SU-DHL-6 (cell line): ENCODE data around the gene RPIA.

ENCODE experiments used
- H2AFZ ChIP-seq: fragments of 200-600 bp; sonication (generic); 2 replicates; pipeline ENCODE4 v1.6.1; 2014; ENCODE audit warnings: low read depth, mild to moderate bottlenecking, moderate library complexity, mixed read lengths, antibody characterized with exemption, low read length; ENCODE audit not compliant: severe bottlenecking
- H3F3A ChIP-seq: fragments of 200-600 bp; shearing (Covaris generic); 2 replicates; pipeline ENCODE4 v1.6.0; 2016; ENCODE audit warnings: antibody characterized with exemption, mild to moderate bottlenecking; ENCODE audit not compliant: insufficient read depth
- H3K27ac ChIP-seq: fragments of 200-600 bp; sonication (generic); 2 replicates; pipeline ENCODE4 v1.5.1; 2016; ENCODE audit warnings: low read depth, mild to moderate bottlenecking, low read length, moderate library complexity, mixed read lengths
- H3K27me3 ChIP-seq: fragments of 200-600 bp; sonication (generic), shearing (Covaris generic); 2 replicates; pipeline ENCODE4 v1.6.0; 2014; ENCODE audit warnings: mild to moderate bottlenecking, low read length
- H3K36me3 ChIP-seq: fragments of 200-600 bp; sonication (generic); 2 replicates; pipeline ENCODE4 v1.6.1; 2014; ENCODE audit warnings: mild to moderate bottlenecking, low read length, mixed read lengths
- H3K4me2 ChIP-seq: fragments of 300-600, 200-600 bp; shearing (Covaris generic), sonication (generic); 2 replicates; pipeline ENCODE4 v1.6.0; 2014; ENCODE audit warnings: low read length, low read depth, mild to moderate bottlenecking; ENCODE audit not compliant: poor library complexity, severe bottlenecking
- H3K4me3 ChIP-seq: fragments of 200-600 bp; sonication (generic); 2 replicates; pipeline ENCODE4 v1.5.1; 2014; ENCODE audit warnings: antibody characterized with exemption, low read length, mild to moderate bottlenecking, mixed read lengths; ENCODE audit not compliant: insufficient read depth, poor library complexity, severe bottlenecking
- H3K79me2 ChIP-seq: fragments of 200-600 bp; sonication (generic); 2 replicates; pipeline ENCODE4 v1.6.1; 2014; ENCODE audit warnings: mild to moderate bottlenecking, low read length, moderate library complexity; ENCODE audit not compliant: insufficient read depth
- H3K9ac ChIP-seq: fragments of 200-600 bp; sonication (generic); 2 replicates; pipeline ENCODE4 v1.7.0; 2014; ENCODE audit warnings: mild to moderate bottlenecking, low read length
- H3K9me2 ChIP-seq: fragments of 200-600 bp; sonication (generic); replicated peaks from 2 replicates; pipeline ENCODE4 v1.6.1; 2014; ENCODE audit warnings: low read length; ENCODE audit not compliant: insufficient read depth
- H3K9me3 ChIP-seq: fragments of 200-600 bp; sonication (generic); 2 replicates; pipeline ENCODE4 v1.6.1; 2014; ENCODE audit warnings: low read length, mixed read lengths; ENCODE audit not compliant: insufficient read depth
- H4K20me1 ChIP-seq: fragments of 200-600 bp; sonication (generic); 2 replicates; pipeline ENCODE4 v1.6.1; 2014; ENCODE audit warnings: low read depth, mild to moderate bottlenecking, antibody characterized with exemption, low read length, moderate library complexity, mixed read lengths
- CTCF ChIP-seq: fragments of 200-600 bp; sonication (generic); IDR thresholded peaks from one replicate; pipeline ENCODE4 v1.5.1; 2017; ENCODE audit warnings: antibody characterized with exemption, mild to moderate bottlenecking, low read length, moderate library complexity; ENCODE audit not compliant: insufficient read depth, poor library complexity, severe bottlenecking
- EZH2phosphoT487 ChIP-seq: fragments of 200-600 bp; sonication (generic), shearing (Covaris generic); conservative IDR thresholded peaks from 2 replicates; pipeline ENCODE4 v1.6.1; 2018; ENCODE audit warnings: mild to moderate bottlenecking, antibody characterized with exemption, low read length, moderate library complexity, mixed read lengths

RPIA gene

GRCh38 chr2:88753833-88754584 is 62.5 kb downstream of the RPIA start:
- no peaks in the 10 kb centered on the region for H3K9me3 ChIP-seq
- peaks cover 9% of the 10 kb centered on the region; the same call in 1 of the 2 replicates for H3K36me3 ChIP-seq
- H3K4me3 ChIP-seq, result no peak overlapping the region
- H3K9ac ChIP-seq, result peak overlapping the region; percentile 44
- no peak for TF ChIP-seq CTCF
- no peak for TF ChIP-seq EZH2phosphoT487
- H3F3A ChIP-seq, result peaks cover 36% of the 10 kb centered on the region
- no peak overlapping the region for H2AFZ ChIP-seq
- peak overlapping the region; percentile 94 for H3K27ac ChIP-seq
- no peaks in the 10 kb centered on the region for H4K20me1 ChIP-seq
- H3K27me3 ChIP-seq, result no peaks in the 10 kb centered on the region
- H3K79me2 ChIP-seq, result no peaks in the 10 kb centered on the region
- no peaks in the 10 kb centered on the region for H3K9me2 ChIP-seq
- peak overlapping the region; percentile 53 for H3K4me2 ChIP-seq

- Histone ChIP-seq H3K79me2 (no peaks in the 10 kb centered on the region), H3K27ac (peak overlapping the region; percentile 94), H3K9me2 (no peaks in the 10 kb centered on the region), H2AFZ (no peak overlapping the region), H3K9ac (peak overlapping the region; percentile 44), H3K27me3 (no peaks in the 10 kb centered on the region), H3K36me3 (peaks cover 5% of the 10 kb centered on the region; the same call in 1 of the 2 replicates), H3K9me3 (no peaks in the 10 kb centered on the region), H4K20me1 (no peaks in the 10 kb centered on the region), H3F3A (peaks cover 36% of the 10 kb centered on the region), H3K4me2 (peak overlapping the region; percentile 53), H3K4me3 (peak overlapping the region; percentile 7)
- TF ChIP-seq EZH2phosphoT487 (no peak), CTCF (no peak)
These were observed 63.3 kb downstream of the RPIA start for GRCh38 chr2:88754585-88755320.

GRCh38 chr2:88755836-88756235 is 64.4 kb downstream of the RPIA start:
- Histone ChIP-seq H4K20me1 (no peaks in the 10 kb centered on the region), H2AFZ (no peak overlapping the region), H3K9me3 (no peaks in the 10 kb centered on the region), H3K4me2 (peak overlapping the region; percentile 53), H3K36me3 (peaks cover 4% of the 10 kb centered on the region; the same call in 1 of the 2 replicates), H3K27me3 (no peaks in the 10 kb centered on the region), H3K9me2 (no peaks in the 10 kb centered on the region), H3K79me2 (no peaks in the 10 kb centered on the region), H3K27ac (peak overlapping the region; percentile 94), H3F3A (peaks cover 32% of the 10 kb centered on the region), H3K9ac (peak overlapping the region; percentile 44; the same call in 1 of the 2 replicates), H3K4me3 (no peak overlapping the region)
- TF ChIP-seq EZH2phosphoT487 (no peak), CTCF (no peak)
